ENCODE results near the gene GNG12.

DNA sequence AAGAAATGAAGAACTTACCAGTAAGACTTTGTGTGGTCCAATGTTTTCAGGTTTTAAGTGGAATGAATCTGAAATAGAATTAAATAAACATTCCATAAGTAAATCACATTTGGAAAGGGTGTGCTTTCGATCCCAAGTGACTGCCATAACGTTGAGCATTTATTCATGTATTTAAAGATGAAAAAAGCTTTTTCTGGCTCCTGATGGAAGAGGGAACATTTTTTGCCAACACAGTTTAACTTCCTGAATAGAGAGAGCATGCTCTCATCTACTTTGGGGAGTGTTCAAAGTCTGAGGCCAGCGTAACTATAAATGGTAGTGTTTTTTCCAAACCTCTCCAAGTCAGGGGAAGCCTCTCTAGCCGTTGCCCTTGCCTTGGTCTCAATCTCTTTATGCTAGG, 55.8 kb downstream of the GNG12 start:
- no peak for TF ChIP-seq CTCF (conservative IDR thresholded peaks at IDR 0.05)
- no peak for TF ChIP-seq ZFX (IDR thresholded peaks at IDR 0.05)

All from C4-2B (cell line).